HG03442 (cell line): ENCODE data around the gene WDR37.
"Not testable (repeated sequence)": the region's sequence is repeated elsewhere in the genome, so short reads cannot be mapped to it uniquely, and the experiment has no call there.

Experiments used
- ATAC-seq: cut with Tn5 transposase; IDR thresholded peaks from one replicate; pipeline ENCODE4 v1.9.1; 2021; ENCODE audit warnings: mild to moderate bottlenecking, moderate library complexity; ENCODE audit not compliant: unreplicated experiment

Gene WDR37

DNA sequence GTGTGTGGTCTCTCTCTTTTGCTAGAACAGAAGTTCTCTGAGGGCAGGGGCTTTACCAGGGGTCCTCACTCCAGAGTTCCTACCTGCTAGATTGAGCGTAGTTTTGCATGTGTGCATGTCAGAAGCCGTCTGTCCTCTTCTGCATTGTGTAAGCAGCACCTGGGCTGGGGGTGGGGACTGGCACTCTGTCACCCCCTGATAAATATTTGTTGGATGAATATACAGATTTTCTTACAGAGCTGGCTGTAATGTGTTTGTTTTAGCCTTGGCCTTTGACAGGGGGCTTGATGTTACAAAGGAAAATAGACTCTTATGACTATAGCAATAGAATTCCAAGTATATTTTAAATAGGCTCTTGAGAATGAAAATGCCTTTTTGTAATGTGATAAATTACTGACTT is 46.6 kb downstream of the WDR37 start:
- ATAC-seq = no peak

DNA sequence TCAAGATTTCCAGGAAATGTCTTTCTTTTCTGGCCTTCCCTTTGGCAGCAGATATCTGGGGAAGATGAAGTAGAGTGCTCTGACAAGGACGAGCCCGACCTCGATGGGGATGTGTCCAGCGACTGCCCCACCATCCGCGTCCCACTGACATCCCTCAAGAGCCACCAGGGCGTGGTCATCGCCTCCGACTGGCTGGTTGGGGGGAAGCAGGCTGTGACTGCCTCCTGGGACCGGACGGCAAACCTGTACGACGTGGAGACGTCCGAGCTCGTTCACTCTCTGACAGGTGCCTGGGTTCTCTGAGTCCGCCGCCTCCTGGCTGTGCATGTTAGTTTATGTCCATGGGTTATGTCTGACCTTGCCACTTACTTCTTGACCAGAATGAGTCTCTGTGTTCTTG is 47.4 kb downstream of the WDR37 start:
- no peak for ATAC-seq

DNA sequence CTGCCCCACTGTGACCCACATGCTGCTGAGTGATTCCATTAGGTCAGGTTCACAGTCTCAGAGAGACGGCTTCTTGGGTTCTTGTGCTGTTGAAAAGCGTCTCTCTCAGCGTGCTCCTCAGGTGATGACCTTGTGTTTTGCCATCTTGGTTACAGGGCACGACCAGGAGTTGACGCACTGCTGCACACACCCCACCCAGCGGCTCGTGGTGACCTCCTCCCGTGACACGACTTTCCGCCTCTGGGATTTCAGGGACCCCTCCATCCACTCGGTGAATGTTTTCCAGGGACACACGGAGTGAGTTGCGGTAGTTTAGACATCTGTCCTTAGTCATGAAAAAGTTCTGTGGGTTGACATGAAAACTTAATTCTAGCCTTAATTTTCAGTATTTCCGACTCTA is 48.8 kb downstream of the WDR37 start:
- no peak for ATAC-seq

DNA sequence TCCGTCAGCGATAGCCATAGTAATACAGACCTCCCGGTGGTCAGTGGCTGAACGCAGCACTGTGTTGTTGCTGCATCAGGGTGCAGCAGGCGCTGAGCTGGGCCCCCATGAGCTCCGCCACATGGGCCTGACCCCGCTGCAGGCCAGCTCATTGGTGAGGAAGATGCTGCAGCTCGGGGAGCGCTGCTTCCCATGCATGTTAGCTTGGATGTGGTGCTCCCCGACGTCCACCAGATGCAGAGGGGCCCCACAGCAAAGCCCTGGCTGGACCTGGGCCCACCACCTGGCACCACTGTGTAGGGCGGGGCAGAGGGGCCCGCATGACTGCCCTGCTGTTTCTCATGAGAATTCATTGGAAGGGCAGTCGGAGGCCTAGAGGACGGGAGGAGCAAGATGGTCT is 50.8 kb downstream of the WDR37 start:
- ATAC-seq = no peak

DNA sequence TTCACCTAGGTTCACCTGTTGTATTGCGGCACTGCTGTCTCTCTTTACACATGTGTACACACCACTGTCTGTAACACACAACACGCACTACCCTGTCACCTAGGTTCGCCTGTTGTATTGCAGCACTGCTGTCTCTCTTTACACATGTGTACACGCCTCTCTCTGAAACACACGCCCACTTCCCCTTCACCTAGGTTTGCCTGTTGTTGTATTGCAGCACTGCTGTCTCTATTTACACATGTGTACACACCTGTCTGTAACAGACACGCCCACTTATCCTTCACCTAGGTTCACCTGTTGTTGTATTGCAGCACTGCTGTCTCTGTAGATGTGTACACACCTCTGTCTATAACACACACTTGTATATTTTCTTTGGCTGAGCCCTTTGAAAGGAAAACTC is 51.5 kb downstream of the WDR37 start:
- ATAC-seq = no peak

DNA sequence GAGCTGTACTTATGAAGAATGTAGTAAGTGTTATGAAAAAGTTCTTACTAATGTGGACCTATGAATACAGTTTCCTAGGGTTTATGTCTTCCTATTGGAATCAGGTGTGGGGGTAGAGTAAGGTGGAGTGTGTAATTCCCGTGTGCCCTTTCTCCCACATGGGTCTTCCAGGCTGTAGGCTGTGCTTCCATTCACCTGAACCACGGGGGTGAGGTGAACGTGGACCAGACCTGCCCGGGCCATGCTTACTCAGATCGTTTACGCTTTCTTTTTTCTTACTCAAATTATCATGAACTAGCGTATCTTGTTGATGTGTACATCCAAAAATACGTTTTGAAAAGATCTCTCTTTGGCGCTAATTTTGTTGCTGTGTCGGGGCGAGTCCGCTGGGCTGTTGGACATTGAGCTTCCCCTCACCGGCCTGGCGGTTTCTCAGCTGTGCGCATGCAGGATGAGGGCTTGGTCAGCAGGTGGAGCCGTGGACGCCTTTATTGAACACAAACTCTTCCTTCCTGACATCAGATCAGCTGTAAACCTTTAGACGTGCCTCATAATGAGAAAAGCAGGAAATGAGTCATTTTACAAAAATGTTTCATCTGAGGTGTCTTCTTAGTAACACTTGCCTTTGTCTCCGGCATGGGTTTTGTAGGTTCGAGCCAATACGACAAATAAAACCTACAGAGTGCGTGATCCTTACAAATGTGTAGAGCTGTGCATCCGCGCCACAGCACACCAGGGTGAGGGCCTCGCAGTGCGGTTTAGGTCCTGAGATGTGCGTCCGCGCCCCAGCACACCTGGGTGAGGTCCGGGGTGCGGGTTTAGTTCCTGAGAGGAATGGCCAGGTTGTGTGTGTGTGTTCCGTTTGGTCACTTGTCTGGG is 53.8 kb downstream of the WDR37 start:
- peak; percentile 86 for ATAC-seq

DNA sequence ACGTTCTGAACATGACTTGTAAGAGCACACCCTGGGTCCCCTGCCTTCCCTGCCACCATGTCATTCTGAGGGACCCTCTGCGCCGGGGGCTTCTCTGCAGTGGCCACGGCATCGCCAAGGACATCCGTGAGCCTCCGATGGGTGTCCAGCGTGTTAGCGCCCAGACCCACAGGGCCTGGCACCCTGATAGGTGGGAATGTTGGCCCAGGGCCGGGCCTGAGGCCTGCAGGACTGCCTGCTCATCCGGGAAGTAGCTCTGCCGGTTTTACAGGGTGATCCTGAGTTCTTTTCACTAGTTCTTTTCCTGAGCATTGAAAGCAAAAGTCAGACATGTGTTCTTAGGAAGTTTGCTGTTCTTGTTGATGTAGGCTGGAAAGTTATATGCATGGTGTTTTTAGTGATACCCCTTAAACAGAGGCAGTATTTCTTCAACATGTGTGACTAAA is 54.5 kb downstream of the WDR37 start:
- no peak for ATAC-seq

DNA sequence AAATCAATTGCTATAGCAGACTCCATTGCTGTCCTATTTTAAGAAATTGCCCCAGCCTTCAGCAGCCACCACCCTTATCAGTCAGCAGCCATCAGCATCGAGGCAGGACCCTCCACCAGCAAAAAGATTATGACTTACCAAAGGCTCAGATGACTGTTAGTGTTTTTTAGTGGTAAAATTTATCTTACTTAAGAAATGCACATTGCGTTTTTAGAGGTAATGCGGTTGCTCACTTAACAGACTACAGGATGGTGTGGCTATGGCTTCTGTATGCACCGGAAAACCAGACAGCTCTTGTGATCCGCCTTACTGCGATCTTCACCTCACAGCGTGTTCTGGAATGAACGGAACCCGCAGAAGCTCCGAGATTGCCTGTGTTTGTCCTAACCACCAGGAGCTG is 58.1 kb downstream of the WDR37 start:
- ATAC-seq = no peak

DNA sequence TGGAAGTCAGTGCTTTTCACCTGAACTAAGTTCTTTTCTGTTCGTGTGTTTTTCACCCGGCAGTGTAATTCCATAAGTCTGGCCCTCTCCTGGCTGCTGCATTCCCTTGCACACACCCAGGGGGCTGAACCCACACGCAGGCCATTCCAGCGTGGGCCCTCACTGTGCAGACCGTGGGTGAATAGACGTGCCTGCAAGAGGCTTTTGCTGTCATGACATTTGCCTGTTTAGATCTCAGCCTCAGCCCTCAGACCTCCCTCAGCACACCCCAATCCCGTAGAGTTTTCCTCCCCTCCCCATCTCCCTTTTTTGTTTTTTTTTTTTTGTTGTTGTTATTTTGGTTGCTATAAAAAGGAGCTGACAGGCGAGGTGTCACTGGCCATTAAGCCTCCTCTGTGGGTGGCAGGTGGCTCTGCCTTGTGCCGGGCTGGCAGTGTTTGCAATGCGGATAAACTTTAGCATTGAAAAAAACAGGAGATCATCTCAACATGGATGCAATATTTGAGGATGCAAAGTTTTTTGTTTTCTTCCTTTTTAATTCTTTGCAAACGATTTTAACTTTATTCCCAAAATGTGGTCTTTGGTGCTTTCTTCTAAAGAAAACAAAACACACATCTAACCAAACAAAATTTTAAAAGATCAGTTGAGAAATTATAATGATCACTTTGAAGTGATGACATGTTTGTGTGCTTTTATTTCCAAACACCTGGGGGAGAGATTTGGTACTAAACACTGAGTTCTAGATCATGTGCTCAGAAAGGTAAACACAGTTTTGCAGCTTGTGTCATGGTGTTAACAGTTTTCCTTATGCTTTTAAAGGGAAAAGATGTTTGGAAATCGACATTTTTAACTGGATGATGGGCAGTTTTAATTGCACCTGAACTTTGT is 58.8 kb downstream of the WDR37 start:
- no peak for ATAC-seq

DNA sequence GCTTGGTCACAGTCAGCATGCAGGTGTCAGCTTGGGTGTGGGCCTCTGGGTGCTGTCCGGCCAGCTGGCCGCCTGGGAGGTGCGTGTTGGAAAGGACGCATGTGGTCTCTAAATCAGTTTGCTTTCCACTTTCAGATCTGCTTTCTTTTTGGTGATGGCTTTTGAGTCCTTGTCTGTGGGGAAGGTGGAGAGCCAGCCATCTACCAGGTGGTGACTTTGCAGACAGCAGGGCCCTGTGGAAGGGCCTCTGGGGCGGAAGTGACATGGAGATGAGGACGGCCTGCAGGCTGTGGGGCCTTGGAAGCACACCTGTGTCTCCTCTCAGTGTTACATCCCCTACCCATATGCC is 59.4 kb downstream of the WDR37 start:
- ATAC-seq = no peak

DNA sequence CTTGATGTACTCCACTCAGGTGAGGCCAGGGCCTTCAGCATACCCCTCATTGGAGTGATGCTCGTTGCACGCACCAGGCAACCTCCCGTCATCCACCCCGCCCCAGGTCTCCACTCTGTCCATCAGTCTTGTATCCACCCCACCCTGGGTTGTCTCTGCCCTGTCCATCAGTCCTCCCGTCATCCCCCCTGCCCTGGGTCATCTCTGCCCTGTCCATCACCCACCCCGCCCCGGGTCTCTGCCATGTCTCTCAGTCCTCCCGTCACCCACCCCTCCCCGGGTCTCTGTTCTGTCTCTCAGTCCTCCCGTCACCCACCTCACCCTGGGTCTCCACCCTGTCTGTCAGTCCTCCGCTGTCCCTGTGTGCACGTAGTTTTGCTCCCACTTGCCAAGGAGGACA is 59.9 kb downstream of the WDR37 start:
- no peak for ATAC-seq

DNA sequence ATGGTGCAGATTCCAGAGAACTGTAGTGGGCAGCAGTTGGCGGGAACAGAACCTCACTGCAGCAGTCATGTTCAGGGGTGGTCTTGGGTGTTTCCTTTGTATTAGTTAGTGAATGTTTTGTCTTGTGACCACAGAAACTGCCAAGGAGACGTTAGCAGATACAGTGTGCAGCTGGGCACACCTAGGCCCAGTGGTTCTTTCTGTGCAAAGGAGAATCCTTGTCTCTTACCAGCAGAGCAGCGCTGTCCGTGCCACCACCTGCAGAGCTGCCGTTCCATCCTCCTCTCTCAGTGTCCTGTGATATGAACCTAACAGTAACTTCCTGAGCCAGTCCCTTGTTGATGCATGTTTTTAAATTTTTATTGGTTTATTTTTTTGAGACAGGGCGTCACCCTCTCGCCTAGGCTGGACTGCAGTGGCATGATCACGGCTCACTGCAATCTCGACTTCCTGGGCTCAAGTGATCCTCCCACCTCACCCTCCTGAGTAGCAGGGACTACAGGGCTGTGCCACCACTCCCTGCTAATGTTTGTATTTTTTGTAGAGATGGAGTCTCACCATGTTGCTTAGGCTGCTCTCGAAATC is 60.6 kb downstream of the WDR37 start:
- ATAC-seq = no peak

DNA sequence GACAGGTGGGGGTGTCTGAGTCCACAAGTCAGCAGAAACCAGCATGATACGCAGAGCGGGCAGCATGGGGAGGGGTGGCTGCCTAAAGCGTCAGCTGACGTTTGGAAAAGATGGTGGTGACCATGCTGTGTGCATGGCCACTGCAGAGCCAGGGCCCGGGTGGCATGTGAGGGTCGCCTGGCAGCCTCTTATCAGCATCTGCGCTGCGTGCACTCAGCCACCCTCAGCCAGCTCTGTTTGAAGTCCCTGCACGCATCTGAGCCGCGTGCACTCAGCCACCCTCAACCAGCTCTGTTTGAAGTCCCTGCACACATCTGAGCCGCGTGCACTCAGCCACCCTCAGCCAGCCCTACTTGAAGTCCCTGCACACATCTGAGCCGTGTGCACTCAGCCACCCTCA is 61.5 kb downstream of the WDR37 start:
- ATAC-seq = no peak

DNA sequence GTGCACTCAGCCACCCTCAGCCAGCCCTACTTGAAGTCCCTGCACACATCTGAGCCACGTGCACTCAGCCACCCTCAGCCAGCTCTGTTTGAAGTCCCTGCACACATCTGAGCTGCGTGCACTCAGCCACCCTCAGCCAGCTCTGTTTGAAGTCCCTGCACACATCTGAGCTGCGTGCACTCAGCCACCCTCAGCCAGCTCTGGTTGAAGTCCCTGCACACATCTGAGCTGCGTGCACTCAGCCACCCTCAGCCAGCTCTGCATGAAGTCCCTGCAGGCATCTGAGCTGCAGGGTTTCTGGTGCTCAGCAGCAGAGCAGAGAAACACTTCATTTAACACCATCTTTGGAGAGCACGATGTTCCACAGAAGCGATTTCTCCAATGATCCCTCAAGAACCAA is 62.1 kb downstream of the WDR37 start:
- not testable (repeated sequence) for ATAC-seq

DNA sequence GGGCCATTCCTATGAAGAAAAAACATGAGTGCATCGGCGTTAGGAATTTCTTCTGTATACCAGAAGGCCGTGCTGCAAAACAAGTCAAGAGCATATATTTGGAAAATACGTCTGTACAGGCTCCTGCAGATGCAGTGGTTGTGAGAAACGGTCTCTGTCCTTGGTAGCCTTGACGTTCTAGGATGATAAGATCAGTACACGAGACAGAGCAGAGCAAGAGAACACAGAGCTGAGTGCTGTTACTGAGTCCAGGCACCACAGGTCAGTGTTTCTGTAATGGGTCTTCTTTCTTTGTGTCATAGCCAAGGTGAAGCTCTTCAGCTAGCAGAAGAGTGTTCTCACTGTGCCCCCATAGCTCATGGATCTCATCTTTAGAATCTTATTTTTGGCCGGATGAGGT is 62.8 kb downstream of the WDR37 start:
- ATAC-seq = no peak

DNA sequence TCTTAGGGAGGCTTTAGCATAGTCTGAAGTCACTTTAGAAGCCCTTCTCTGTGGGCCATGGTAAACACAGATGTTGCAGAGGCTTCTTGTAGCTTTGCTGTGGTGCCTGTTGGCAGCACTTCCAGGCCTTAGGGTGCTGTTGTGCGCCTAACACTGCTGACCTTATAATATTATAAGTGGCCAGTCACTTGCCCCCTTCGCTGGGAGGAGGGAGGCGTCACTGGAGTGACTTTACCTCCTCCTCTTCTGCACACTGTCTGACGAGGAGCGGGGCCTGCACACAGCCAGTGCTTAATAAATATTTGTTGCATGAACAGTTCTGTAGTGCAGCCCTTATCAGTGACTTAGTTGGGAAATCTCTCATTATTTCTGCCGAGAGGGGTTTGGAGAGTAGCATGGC is 63.3 kb downstream of the WDR37 start:
- no peak for ATAC-seq

DNA sequence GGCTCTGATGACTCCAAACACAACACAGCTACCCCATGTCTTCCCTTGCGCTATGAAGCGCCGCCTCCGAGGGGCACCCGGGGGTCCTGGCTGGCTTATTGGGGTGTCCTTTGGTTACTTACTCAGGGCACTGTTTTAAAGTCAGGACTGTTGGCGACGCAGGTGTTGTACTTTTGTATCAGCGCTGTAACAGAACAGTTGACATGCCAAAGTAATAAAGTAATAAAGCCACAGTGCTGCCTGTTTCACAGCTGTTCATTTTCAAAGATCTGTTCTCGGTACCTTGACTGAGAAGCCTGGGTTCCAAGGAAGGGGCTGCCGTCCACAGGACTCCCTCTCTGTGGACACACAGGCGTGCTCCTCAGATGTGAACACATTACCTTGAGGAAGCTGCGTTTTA is 64.1 kb downstream of the WDR37 start:
- ATAC-seq = no peak

DNA sequence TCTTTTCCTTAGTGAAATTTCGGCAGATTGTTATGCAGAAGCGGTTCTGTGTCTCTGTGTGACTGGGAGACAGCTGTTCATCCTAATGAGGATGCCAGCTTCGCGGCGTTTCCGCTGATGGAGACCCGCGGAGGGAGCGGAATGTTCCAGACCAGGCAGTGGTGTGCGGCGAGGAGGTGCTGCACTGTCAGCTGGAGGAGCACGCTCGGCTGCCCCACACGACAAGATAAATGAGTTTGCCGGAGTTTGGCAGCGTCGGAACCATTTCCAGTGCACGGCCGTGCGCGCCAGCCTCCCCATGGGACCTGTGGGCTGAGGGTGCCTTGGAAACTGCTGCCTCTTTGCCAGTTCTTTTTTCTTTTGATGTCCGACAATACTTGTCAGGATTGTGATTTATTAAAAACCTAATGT is 64.6 kb downstream of the WDR37 start:
- ATAC-seq = no peak

DNA sequence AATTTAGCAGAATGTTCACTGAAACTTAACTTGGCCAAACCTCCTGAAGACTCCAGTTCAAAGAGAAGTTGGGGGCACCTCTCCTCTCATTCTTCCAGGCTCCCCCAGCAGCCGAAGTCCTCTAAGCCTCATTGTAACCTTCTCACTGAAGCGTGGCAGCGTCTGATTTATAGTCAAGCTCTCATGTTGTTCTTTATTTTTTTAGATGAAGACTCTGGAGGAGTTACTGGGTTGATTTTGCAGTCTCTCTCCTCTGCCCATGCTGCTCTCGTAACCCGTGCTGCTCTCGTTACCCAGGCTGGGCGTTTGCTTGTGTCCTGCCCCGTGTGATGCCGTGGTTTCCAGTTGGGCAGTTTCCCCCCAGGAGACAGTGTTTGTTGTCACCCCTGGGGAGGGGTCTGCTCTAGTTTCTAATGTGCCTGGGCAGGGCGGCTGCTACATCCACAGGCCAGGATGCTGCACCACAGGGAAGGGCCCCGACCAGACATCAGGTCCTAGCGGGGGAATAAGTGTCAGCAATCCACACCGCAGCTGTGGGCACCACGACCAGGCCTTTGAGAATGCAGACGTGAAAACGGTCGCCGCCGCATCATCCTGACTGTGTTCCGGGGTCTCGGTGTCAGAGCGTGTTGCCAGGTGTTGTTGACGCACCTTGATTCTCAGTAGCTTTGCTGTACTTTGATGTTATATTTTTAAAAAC is 65.2 kb downstream of the WDR37 start:
- no peak for ATAC-seq

DNA sequence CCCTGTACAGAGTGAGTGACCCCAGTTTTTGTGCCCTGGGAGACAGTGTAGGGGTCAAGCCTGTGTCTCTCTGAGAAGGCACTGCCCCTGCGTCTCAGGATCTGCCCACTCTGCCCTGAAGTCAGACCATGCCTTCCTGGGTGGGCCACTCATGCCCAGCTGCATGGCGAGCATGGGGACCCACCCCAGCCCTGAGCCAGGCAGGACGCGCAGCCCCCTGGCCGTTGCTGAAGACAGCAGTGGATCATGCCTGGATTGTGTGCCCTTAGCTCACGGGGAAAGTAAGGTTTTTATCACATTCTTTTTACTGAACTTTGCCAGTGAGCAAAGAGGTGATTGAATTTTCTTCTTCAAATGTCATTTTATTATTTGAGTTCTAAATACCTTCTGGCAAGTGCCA is 66.2 kb downstream of the WDR37 start:
- no peak for ATAC-seq

DNA sequence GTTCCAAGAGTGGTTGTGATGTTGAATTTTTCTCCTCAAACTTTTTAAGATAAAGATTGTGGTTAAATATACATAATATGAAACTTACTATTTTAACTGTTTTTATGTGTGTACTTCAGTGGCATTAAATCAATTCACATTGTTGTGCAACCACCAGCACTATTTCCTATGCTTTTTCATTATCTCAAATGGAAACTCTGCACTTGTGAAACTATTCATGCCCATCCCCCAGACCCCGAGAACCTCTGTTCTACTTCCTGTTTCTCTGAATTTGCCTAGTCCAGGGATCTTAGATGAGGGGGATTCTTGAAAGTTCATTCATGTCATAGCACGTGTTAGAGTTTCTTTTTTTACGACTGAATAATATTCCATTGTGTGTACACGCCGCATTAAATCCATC is 67.0 kb downstream of the WDR37 start:
- no peak for ATAC-seq
